Lower leg skin (tissue), 4 donors: ENCODE measurements around the gene SCAMP4. TPM values are rescaled to one million over a fixed set of nuclear protein-coding genes. Genes with fewer than 3 reads are reported as not detected.

Source experiments
- DNase-seq, 2 donors: peaks; one replicate each; pipeline ENCODE4 v3.0.0-alpha.2; 2019; ENCODE audit warnings: low spot score in 2 of 2
- H3K4me3 ChIP-seq: fragments of 200-600 bp; sonication (generic); 2 replicates; pipeline ENCODE4 v1.5.1; 2017; ENCODE audit warnings: mild to moderate bottlenecking, low read depth; ENCODE audit not compliant: poor library complexity, severe bottlenecking
- CTCF ChIP-seq, 3 donors: fragments of 450-650 bp; IDR thresholded peaks; one replicate each; pipeline ENCODE4 v1.5.1; 2016; ENCODE audit warnings: antibody characterized with exemption in 3 of 3, mild to moderate bottlenecking in 3 of 3, moderate library complexity in 2 of 3
- POLR2A ChIP-seq, 2 donors: fragments of 450-650 bp; IDR thresholded peaks; one replicate each; pipeline ENCODE4 v1.6.1; 2016 to 2017; ENCODE audit warnings: antibody characterized with exemption in 2 of 2, mild to moderate bottlenecking in 1 of 2, moderate library complexity in 1 of 2
- WGBS, 2 donors: methylation state at CpG; one replicate each; pipeline ENCODE4 v1.1.5; 2018; 5-methylcytosine and 5-hydroxymethylcytosine counted together
- intact Hi-C: fragments of 100-400 bp; cut with DNase I; formaldehyde crosslinking; loops from one replicate; pipeline ENCODE4 v1.15.0; 2023; ENCODE audit warnings: low total_unique reads
- total RNA-seq, 4 donors: library from RNA; depleted of rRNA; stranded (reverse); fragments of >200 nt; gene quantifications; one replicate each; pipeline ENCODE4 v1.1.0, GENCODE V29; 2016

SCAMP4 gene
- total RNA-seq, 4 donors from 2014 or later, result 108 to 119 (median 113) TPM

GRCh38 chr19:1865172-1866010 is 39.8 kb upstream of the SCAMP4 start:
- 82 to 86% methylated on average over 12 to 17 of the region's 17 CpGs for WGBS, 2 donors
- intact Hi-C loops, result no loop called here
- peak in 1 of 2 donors; percentile 90 for DNase-seq
- TF ChIP-seq CTCF (IDR thresholded peaks at IDR 0.05), result no peak
- TF ChIP-seq POLR2A (IDR thresholded peaks at IDR 0.05), result no peak
- no peak overlapping the region for H3K4me3 ChIP-seq

- no peak for DNase-seq
- no peak overlapping the region for H3K4me3 ChIP-seq
- intact Hi-C loops, result no loop called here
- WGBS, 2 donors, result 83 to 90% methylated on average over 8 of the region's 8 CpGs
- TF ChIP-seq POLR2A (IDR thresholded peaks at IDR 0.05) (no peak), CTCF (IDR thresholded peaks at IDR 0.05) (no peak)
These were observed 38.4 kb upstream of the SCAMP4 start for GRCh38 chr19:1866693-1867348.

- intact Hi-C loops, result no loop called here
- 82 to 88% methylated on average over 9 of the region's 9 CpGs for WGBS, 2 donors
- no peak for TF ChIP-seq POLR2A (IDR thresholded peaks at IDR 0.05)
These were observed 37.9 kb upstream of the SCAMP4 start for GRCh38 chr19:1867349-1867724.

GRCh38 chr19:1868971-1869370 is 36.2 kb upstream of the SCAMP4 start:
- no peak overlapping the region for H3K4me3 ChIP-seq
- intact Hi-C loops, result no loop called here
- no peak for DNase-seq
- 78 to 85% methylated on average over 7 of the region's 7 CpGs for WGBS, 2 donors
- TF ChIP-seq CTCF (IDR thresholded peaks at IDR 0.05) (no peak), POLR2A (IDR thresholded peaks at IDR 0.05) (no peak)

More at GRCh38 chr19:1867349-1867724, 37.9 kb upstream of the SCAMP4 start:
- no peak for DNase-seq
- no peak overlapping the region for H3K4me3 ChIP-seq

GRCh38 chr19:1871140-1871597 is 34.0 kb upstream of the SCAMP4 start:
- WGBS, 2 donors, result 88 to 90% methylated on average over 14 to 15 of the region's 15 CpGs
- TF ChIP-seq POLR2A (IDR thresholded peaks at IDR 0.05), result no peak
- no peak for TF ChIP-seq CTCF (IDR thresholded peaks at IDR 0.05)
- no peak for DNase-seq
- intact Hi-C loops, result no loop called here
- no peak overlapping the region for H3K4me3 ChIP-seq

GRCh38 chr19:1871630-1872029 is 33.6 kb upstream of the SCAMP4 start:
- intact Hi-C loops, result no loop called here
- TF ChIP-seq POLR2A (IDR thresholded peaks at IDR 0.05) (no peak), CTCF (IDR thresholded peaks at IDR 0.05) (no peak)
- 88 to 91% methylated on average over 11 to 13 of the region's 13 CpGs for WGBS, 2 donors
- no peak for DNase-seq
- H3K4me3 ChIP-seq, result no peak overlapping the region
